ENCODE results near the gene CLSTN2.

- TF ChIP-seq POLR2AphosphoS5 (IDR thresholded peaks at IDR 0.05) = no peak
- no peak for TF ChIP-seq CTCF (IDR thresholded peaks at IDR 0.05)
These were observed 508.1 kb downstream of the CLSTN2 start for GRCh38 chr3:140443073-140443472.

Measured in prostate gland (tissue), 2 donors.